ENCODE results near the gene QRICH1. TPM values are rescaled to one million over a fixed set of nuclear protein-coding genes. Genes with fewer than 3 reads are reported as not detected.

The QRICH1 gene
- total and polyA plus RNA-seq, 2 donors (not counting 3 experiments of a cell fraction or from before 2014, with no cell fraction given) = 89.7 to 116 TPM

DNA sequence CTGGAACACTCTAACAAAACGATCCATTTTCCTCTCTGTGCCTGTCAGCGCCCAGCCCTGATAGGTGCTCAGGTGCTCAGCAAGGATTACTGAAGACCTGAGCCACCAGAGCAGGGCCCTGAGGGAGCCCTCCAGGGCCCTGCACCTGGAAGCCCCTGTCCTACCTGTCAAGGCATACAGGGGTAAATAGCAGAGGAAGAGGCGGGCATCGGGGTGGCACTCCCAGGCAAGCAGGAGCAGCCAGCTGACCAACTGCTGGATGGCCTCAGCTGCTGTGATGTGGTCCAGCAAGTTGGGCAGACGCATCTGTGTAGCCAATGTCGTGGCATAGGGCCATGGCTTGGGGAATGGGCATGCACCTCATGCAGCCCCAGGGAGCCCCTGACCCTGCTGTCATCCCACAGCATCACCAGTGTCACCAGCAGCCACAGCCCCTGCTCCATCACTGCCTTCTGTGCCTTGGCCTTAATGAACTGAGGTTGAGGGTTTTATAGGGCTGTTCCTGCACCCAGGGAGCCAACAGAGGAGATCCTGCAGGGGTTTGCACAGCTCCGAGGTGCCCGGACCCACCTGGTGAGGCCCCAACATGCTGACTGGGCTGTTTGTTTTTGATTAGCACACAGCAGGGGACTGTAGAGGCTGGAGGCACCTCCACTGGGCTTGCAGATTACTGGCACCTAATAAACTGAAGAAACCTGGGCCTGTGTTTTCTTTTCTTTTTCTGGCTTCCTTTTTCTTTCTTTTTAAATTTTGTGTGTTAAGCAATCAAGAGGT is 94.6 kb downstream of the QRICH1 start:
- Histone ChIP-seq H3K9me1 (replicated peaks; ENCODE audit: control insufficient read depth, extremely low read depth, insufficient read depth, low read length) (no peaks in the 10 kb centered on the region), H3K4me2 (ENCODE audit: insufficient read depth, low read length) (no peak overlapping the region), H3K27me3 (ENCODE audit: control insufficient read depth in 2 of 2, insufficient read depth in 2 of 2, low read length in 2 of 2) (no peaks in the 10 kb centered on the region), H4K20me1 (replicated peaks; ENCODE audit: control insufficient read depth, extremely low read depth, insufficient read depth, low read length) (no peaks in the 10 kb centered on the region), H3K4me3 (replicated peaks in 1 of 3; ENCODE audit: insufficient read depth in 1 of 3, low read depth in 1 of 3, low read length in 3 of 3) (no peak overlapping the region), H2AFZ (ENCODE audit: low read depth, low read length) (no peak overlapping the region), H3K27ac (ENCODE audit: insufficient read depth, low read depth, low read length) (no peak overlapping the region), H3K9ac (replicated peaks; ENCODE audit: extremely low read depth, insufficient read depth, low read length) (no peak overlapping the region), H3K9me3 (replicated peaks; ENCODE audit: control insufficient read depth, insufficient read depth, low read length) (no peaks in the 10 kb centered on the region), H3K4me1 (ENCODE audit: control insufficient read depth, extremely low read depth, insufficient read depth, low read length) (no peaks in the 10 kb centered on the region), H3K79me2 (ENCODE audit: control insufficient read depth, insufficient read depth, low read length) (no peaks in the 10 kb centered on the region), H3K36me3 (ENCODE audit: control insufficient read depth in 2 of 2, extremely low read depth in 1 of 2, insufficient read depth in 2 of 2, low read length in 2 of 2) (peaks cover 0 to under 1% of the 10 kb centered on the region in 2 experiments)
- FAIRE-seq (no peak), DNase-seq (ENCODE audit: low read depth, low spot score) (no peak)
- CTCF ChIA-PET = interaction anchor here (1.4 to 2.3 kb wide), 3 partner anchors 10 to 11 kb away, joined by 3 to 8 read pairs (median 5); partner anchors contain the start of gene P4HTM
- dilution Hi-C loops (cut with MboI; ENCODE audit: extremely low pct_ligation_motif_present, low sequenced_read_pairs) = no loop called here
- TF ChIP-seq MYC (IDR thresholded peaks at IDR 0.05; ENCODE audit: low read depth, low read length) (no peak), GATA2 (IDR thresholded peaks at IDR 0.05; ENCODE audit: insufficient read depth, insufficient read length, low read depth, low read length) (no peak), EZH2 (IDR thresholded peaks at IDR 0.05; ENCODE audit: borderline replicate concordance, low read depth, low read length, severe bottlenecking) (no peak), FOS (IDR thresholded peaks at IDR 0.05; ENCODE audit: borderline replicate concordance, insufficient read depth, low read length) (no peak), POLR2A (IDR thresholded peaks at IDR 0.05; ENCODE audit: low read depth, low read length) (no peak), POLR2AphosphoS5 (IDR thresholded peaks at IDR 0.05; ENCODE audit: insufficient read depth, low read depth, low read length) (no peak), JUN (IDR thresholded peaks at IDR 0.05; ENCODE audit: borderline replicate concordance, insufficient read depth, insufficient read length, low read depth) (no peak)
- TF ChIP-seq, protein P1, sequence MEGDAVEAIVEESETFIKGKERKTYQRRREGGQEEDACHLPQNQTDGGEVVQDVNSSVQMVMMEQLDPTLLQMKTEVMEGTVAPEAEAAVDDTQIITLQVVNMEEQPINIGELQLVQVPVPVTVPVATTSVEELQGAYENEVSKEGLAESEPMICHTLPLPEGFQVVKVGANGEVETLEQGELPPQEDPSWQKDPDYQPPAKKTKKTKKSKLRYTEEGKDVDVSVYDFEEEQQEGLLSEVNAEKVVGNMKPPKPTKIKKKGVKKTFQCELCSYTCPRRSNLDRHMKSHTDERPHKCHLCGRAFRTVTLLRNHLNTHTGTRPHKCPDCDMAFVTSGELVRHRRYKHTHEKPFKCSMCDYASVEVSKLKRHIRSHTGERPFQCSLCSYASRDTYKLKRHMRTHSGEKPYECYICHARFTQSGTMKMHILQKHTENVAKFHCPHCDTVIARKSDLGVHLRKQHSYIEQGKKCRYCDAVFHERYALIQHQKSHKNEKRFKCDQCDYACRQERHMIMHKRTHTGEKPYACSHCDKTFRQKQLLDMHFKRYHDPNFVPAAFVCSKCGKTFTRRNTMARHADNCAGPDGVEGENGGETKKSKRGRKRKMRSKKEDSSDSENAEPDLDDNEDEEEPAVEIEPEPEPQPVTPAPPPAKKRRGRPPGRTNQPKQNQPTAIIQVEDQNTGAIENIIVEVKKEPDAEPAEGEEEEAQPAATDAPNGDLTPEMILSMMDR (IDR thresholded peaks at IDR 0.05; ENCODE audit: extremely low read depth in 1 of 2, insufficient read depth in 1 of 2, low read depth in 1 of 2, low read length in 2 of 2) = no peak
- TF ChIP-seq, protein P2, sequence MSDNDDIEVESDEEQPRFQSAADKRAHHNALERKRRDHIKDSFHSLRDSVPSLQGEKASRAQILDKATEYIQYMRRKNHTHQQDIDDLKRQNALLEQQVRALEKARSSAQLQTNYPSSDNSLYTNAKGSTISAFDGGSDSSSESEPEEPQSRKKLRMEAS (IDR thresholded peaks at IDR 0.05; ENCODE audit: insufficient read depth, insufficient read length) = no peak
- POLR2A ChIA-PET = no interaction called here
- BruUV-seq (replicated peaks) = no TSS peak
- intact Hi-C loops (cut with micrococcal nuclease) = no loop called here
